Measurements from ENCODE around the gene UBE4B. TPM values are rescaled to one million over a fixed set of nuclear protein-coding genes. Genes with fewer than 3 reads are reported as not detected.

Gene UBE4B
- total RNA-seq, 4 donors from 2014 or later, result 37.5 to 60.3 (median 51.3) TPM

- H3K27ac ChIP-seq, result peak overlapping the region; percentile 44 to 82 (median 76)
- H3K9me3 ChIP-seq, result no peaks in the 10 kb centered on the region
- TF ChIP-seq CTCF (IDR thresholded peaks at IDR 0.05), result no peak
- peaks cover 0 to 38% (median 4%) of the 10 kb centered on the region in 3 donors for H3K4me1 ChIP-seq
- intact Hi-C loops (cut with DNase I), result no loop called here
- 68 to 73% methylated on average over 9 of the region's 9 CpGs for WGBS, 2 donors
- peaks cover 7 to 81% (median 7%) of the 10 kb centered on the region in 3 donors for H3K36me3 ChIP-seq
- no peaks in the 10 kb centered on the region for H3K27me3 ChIP-seq
- no peak for DNase-seq
- no peak overlapping the region for H3K4me3 ChIP-seq
These were observed 85.1 kb downstream of the UBE4B start for GRCh38 chr1:10117865-10118264.

- WGBS, 2 donors, result 92 to 98% methylated on average over 5 to 7 of the region's 7 CpGs
- no peaks in the 10 kb centered on the region for H3K27me3 ChIP-seq
- no peak overlapping the region for H3K4me3 ChIP-seq
- peaks cover 7 to 95% (median 10%) of the 10 kb centered on the region in 3 donors for H3K36me3 ChIP-seq
- peak overlapping the region in 1 of 4 donors; percentile 28 for H3K27ac ChIP-seq
- no peaks in the 10 kb centered on the region for H3K9me3 ChIP-seq
- intact Hi-C loops (cut with DNase I), result no loop called here
- no peak for DNase-seq
- H3K4me1 ChIP-seq, result peaks cover 0 to 20% (median 4%) of the 10 kb centered on the region in 3 donors
- TF ChIP-seq POLR2A (IDR thresholded peaks at IDR 0.05) (no peak), CTCF (IDR thresholded peaks at IDR 0.05) (no peak)
These were observed 88.9 kb downstream of the UBE4B start for GRCh38 chr1:10121688-10122087.

- Histone ChIP-seq H3K4me1 (peaks cover 0 to 7% (median 0%) of the 10 kb centered on the region in 3 donors), H3K27ac (peak overlapping the region in 3 of 4 donors; percentile 22 to 54 (median 28)), H3K27me3 (no peaks in the 10 kb centered on the region), H3K9me3 (no peaks in the 10 kb centered on the region), H3K4me3 (no peak overlapping the region), H3K36me3 (peaks cover 7 to 96% (median 10%) of the 10 kb centered on the region in 3 donors)
- DNase-seq, result no peak
- TF ChIP-seq CTCF (IDR thresholded peaks at IDR 0.05) (no peak), POLR2A (IDR thresholded peaks at IDR 0.05) (no peak)
- WGBS, 2 donors, result 67 to 87% methylated on average over 8 to 9 of the region's 10 CpGs
- intact Hi-C loops (cut with DNase I), result no loop called here
These were observed 90.2 kb downstream of the UBE4B start for GRCh38 chr1:10122926-10123325.

GRCh38 chr1:10128101-10128765 is 95.5 kb downstream of the UBE4B start:
- 66 to 86% methylated on average over 9 of the region's 9 CpGs for WGBS, 2 donors

More at GRCh38 chr1:10128101-10128765, 95.5 kb downstream of the UBE4B start:
- intact Hi-C loops (cut with DNase I), result no loop called here
- Histone ChIP-seq H3K27me3 (no peaks in the 10 kb centered on the region), H3K27ac (peak overlapping the region in 1 of 4 donors; percentile 29), H3K4me3 (no peak overlapping the region), H3K9me3 (no peaks in the 10 kb centered on the region), H3K4me1 (no peaks in the 10 kb centered on the region), H3K36me3 (peaks cover 17 to 99% (median 29%) of the 10 kb centered on the region in 3 donors)
- DNase-seq, result no peak
- no peak for TF ChIP-seq POLR2A (IDR thresholded peaks at IDR 0.05)
- TF ChIP-seq CTCF (IDR thresholded peaks at IDR 0.05), result no peak

All from esophagus squamous epithelium (tissue), 5 donors.